CD4-positive, alpha-beta T cell treated with Interleukin-17A for 1 hour (primary cell): ENCODE measurements around the gene SMTNL2.
A peak's percentile ranks its signal among the peaks of the same experiment; 100 is the strongest.
"Not testable (repeated sequence)": the region's sequence is repeated elsewhere in the genome, so short reads cannot be mapped to it uniquely, and the experiment has no call there.

Experiments
- DNase-seq: peaks from one replicate; pipeline ENCODE4 v3.0.0-alpha.2; 2020

SMTNL2 gene

GRCh38 chr17:4587195-4587594 is 2.9 kb downstream of the SMTNL2 start:
- DNase-seq: no peak

- DNase-seq: no peak
Measured at GRCh38 chr17:4587803-4588202, 3.5 kb downstream of the SMTNL2 start.

GRCh38 chr17:4588391-4588790 is 4.1 kb downstream of the SMTNL2 start:
- no peak for DNase-seq

- no peak for DNase-seq
Measured at GRCh38 chr17:4588898-4589625, 4.7 kb downstream of the SMTNL2 start.

- DNase-seq: not testable (repeated sequence)
Measured at GRCh38 chr17:4590042-4590441, 5.7 kb downstream of the SMTNL2 start.

GRCh38 chr17:4590981-4591453 is 6.7 kb downstream of the SMTNL2 start:
- no peak for DNase-seq

- no peak for DNase-seq
Measured at GRCh38 chr17:4591529-4591928, 7.2 kb downstream of the SMTNL2 start.

GRCh38 chr17:4592240-4593005 is 8.1 kb downstream of the SMTNL2 start:
- DNase-seq: no peak

GRCh38 chr17:4593021-4593421 is 8.7 kb downstream of the SMTNL2 start:
- DNase-seq: no peak

- DNase-seq: no peak
Measured at GRCh38 chr17:4594406-4594805, 10.1 kb downstream of the SMTNL2 start.

GRCh38 chr17:4594931-4595684 is 10.8 kb downstream of the SMTNL2 start:
- DNase-seq: peak; percentile 19

GRCh38 chr17:4595685-4596342 is 11.5 kb downstream of the SMTNL2 start:
- not testable (repeated sequence) for DNase-seq

- DNase-seq: no peak
Measured at GRCh38 chr17:4596636-4597380, 12.5 kb downstream of the SMTNL2 start.

GRCh38 chr17:4597975-4598374 is 13.6 kb downstream of the SMTNL2 start:
- no peak for DNase-seq

GRCh38 chr17:4598776-4599504 is 14.6 kb downstream of the SMTNL2 start:
- no peak for DNase-seq

GRCh38 chr17:4599505-4600281 is 15.4 kb downstream of the SMTNL2 start:
- DNase-seq: no peak

- no peak for DNase-seq
Measured at GRCh38 chr17:4600563-4600962, 16.2 kb downstream of the SMTNL2 start.

GRCh38 chr17:4601326-4601725 is 17.0 kb downstream of the SMTNL2 start:
- no peak for DNase-seq

GRCh38 chr17:4602041-4602440 is 17.7 kb downstream of the SMTNL2 start:
- no peak for DNase-seq

GRCh38 chr17:4604111-4604644 is 19.8 kb downstream of the SMTNL2 start:
- DNase-seq: no peak
